GM12872 (cell line): Measurements from ENCODE around the gene DAPK1.

ENCODE experiments used
- TF ChIP-seq, protein P1 (sequence below): IDR thresholded peaks from 3 replicates; pipeline ENCODE4 v1.5.1; 2011; ENCODE audit warnings: low read depth, mild to moderate bottlenecking, low read length, moderate library complexity; ENCODE audit not compliant: insufficient read depth

The DAPK1 gene

GRCh38 chr9:87497604-87498045 lies at the start of gene DAPK1:
DAPK1 (plus strand) TSS chr9:87497867; CDS start chr9:87499078, 1,211 bp downstream.
- TF ChIP-seq, protein P1, sequence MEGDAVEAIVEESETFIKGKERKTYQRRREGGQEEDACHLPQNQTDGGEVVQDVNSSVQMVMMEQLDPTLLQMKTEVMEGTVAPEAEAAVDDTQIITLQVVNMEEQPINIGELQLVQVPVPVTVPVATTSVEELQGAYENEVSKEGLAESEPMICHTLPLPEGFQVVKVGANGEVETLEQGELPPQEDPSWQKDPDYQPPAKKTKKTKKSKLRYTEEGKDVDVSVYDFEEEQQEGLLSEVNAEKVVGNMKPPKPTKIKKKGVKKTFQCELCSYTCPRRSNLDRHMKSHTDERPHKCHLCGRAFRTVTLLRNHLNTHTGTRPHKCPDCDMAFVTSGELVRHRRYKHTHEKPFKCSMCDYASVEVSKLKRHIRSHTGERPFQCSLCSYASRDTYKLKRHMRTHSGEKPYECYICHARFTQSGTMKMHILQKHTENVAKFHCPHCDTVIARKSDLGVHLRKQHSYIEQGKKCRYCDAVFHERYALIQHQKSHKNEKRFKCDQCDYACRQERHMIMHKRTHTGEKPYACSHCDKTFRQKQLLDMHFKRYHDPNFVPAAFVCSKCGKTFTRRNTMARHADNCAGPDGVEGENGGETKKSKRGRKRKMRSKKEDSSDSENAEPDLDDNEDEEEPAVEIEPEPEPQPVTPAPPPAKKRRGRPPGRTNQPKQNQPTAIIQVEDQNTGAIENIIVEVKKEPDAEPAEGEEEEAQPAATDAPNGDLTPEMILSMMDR = peak; percentile 37; the same call in 1 of the 3 replicates

- TF ChIP-seq, protein P1 = no peak
Observed at GRCh38 chr9:87451149-87451548, 46.5 kb upstream of the DAPK1 start.

GRCh38 chr9:87455407-87455806 lies 42.3 kb upstream of the DAPK1 start:
- TF ChIP-seq, protein P1 = no peak

DNA sequence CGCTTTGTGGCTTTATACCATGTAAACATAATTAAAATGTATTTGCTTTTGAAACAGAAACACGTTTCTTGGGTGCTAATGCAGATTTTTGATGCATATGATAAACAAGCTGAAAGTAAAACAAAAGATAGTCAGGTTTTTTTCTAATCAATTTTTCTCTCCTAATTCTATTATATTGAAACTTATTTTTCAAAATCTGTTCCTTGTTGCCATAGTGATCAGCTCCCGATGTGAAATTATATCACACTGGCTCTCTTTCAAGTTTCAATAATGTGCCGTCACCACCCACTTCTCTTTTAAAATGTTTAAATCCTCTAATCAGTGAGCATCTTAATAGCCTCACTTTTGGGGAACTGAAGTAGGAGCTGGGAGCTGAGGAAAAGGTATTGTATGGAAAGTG lies 36.4 kb upstream of the DAPK1 start:
- TF ChIP-seq, protein P1 = no peak

DNA sequence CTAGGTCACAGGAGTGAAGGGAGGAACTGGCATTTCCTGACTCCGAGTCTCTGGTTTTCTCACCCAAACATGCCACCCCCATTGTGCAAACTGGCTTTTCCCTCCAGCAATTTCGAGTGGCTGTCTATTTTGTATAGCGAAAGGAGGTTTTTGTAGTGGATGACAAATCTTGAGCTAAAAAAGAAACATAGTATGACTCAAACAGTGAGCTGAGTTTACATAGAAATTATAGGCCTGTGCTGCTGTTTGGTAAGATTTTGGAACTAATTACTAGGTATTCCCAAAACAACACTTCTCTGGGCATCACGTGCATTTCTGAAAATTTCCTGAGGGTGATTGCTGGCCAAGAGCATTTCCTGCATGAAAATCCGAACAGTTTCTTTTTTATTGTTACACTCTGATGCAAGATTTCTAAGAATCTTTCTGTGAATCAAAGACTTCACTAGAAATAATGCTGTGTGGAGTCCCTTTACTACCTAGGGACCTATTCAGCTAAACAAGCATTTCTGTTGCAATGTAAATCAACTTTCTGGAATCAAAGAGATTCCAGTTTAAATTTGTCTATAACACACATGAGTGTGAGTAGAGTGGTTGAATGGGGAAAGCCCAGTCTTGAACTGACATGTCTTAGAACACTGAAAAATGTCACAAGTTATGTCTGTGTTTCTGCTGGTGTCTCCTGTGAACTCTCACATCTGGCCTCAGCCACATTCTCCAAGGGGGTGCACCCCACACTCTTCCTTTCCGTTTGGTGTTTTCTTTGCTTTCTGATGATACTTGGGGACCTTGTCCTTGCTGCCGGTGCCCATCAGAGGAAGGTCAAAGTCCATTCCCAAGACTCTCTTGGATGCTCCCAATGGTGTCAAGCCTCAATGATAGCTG lies 33.3 kb upstream of the DAPK1 start:
- TF ChIP-seq, protein P1 = no peak

GRCh38 chr9:87464992-87465378 lies 32.7 kb upstream of the DAPK1 start:
- TF ChIP-seq, protein P1 = no peak

GRCh38 chr9:87465816-87466215 lies 31.9 kb upstream of the DAPK1 start:
- TF ChIP-seq, protein P1 = no peak
